Kidney (tissue), 14 donors: Measurements from ENCODE around the gene TF. TPM values are rescaled to one million over a fixed set of nuclear protein-coding genes. Genes with fewer than 3 reads are reported as not detected.
"Not testable (repeated sequence)": the region's sequence is repeated elsewhere in the genome, so short reads cannot be mapped to it uniquely, and the experiment has no call there.

Experiments used
- DNase-seq, 5 donors: peaks; one replicate each; pipeline ENCODE4 v3.0.0-alpha.2; 2013 to 2020
- FAIRE-seq: peaks from 2 replicates; lab custom pipeline; 2012; peaks lifted over from hg19 to GRCh38; lab: Jason Lieb, UNC
- H3K27ac ChIP-seq, 2 donors: one replicate each; pipeline ENCODE4 v1.7.0; 2013; ENCODE audit warnings: low read depth in 2 of 2, low read length in 2 of 2, inconsistent platforms in 1 of 2
- H3K27me3 ChIP-seq: one replicate; pipeline ENCODE4 v1.7.1; 2013; ENCODE audit warnings: low read length, inconsistent platforms; ENCODE audit not compliant: control insufficient read depth, insufficient read depth
- H3K36me3 ChIP-seq, 3 donors: one replicate each; pipeline versions ENCODE4 v1.7.0 to v1.7.1; 2013; ENCODE audit warnings: low read length in 3 of 3, control low read depth in 1 of 3, inconsistent platforms in 1 of 3; ENCODE audit not compliant: insufficient read depth in 3 of 3, control insufficient read depth in 2 of 3
- H3K4me1 ChIP-seq, 3 donors: one replicate each; pipeline versions ENCODE4 v1.7.0 to v1.7.1; 2013; ENCODE audit warnings: low read length in 3 of 3, inconsistent platforms in 1 of 3, low read depth in 1 of 3; ENCODE audit not compliant: control insufficient read depth in 2 of 3, insufficient read depth in 2 of 3
- H3K4me3 ChIP-seq, 3 donors: one replicate each; pipeline versions ENCODE4 v1.7.0 to v1.8.1; 2013; ENCODE audit warnings: low read length in 3 of 3, control low read depth in 1 of 3, inconsistent platforms in 1 of 3
- H3K9ac ChIP-seq, 3 donors: one replicate each; pipeline versions ENCODE4 v1.7.0 to v1.7.1; 2013; ENCODE audit warnings: low read length in 3 of 3, control low read depth in 1 of 3, inconsistent platforms in 1 of 3
- H3K9me3 ChIP-seq, 3 donors: one replicate each; pipeline versions ENCODE4 v1.7.0 to v1.7.1; 2013; ENCODE audit warnings: low read length in 3 of 3, control low read depth in 1 of 3, inconsistent platforms in 1 of 3; ENCODE audit not compliant: control insufficient read depth in 2 of 3, insufficient read depth in 1 of 3
- intact Hi-C: fragments of 100-400 bp; cut with DNase I; formaldehyde crosslinking; loops from one replicate; pipeline ENCODE4 v1.11.1; 2022
- polyA plus RNA-seq: library from polyadenylated mRNA; stranded (reverse); fragments of 350-450 nt; fragmentation: Illumina TruSeq; extraction: RNeasy Lipid Tissue Mini Kit (QIAGEN cat#74804); gene quantifications from one replicate; pipeline ENCODE4 v1.2.3, GENCODE V29; 2014; ENCODE audit warnings: low read depth, low replicate concordance; ENCODE audit not compliant: insufficient read depth
- total RNA-seq: library from RNA; stranded (reverse); fragmentation: NEBNext Ultra II Directional; extraction: Animal tissue kit (Norgen Biotek cat#: 25700); gene quantifications from one replicate; pipeline ENCODE4 v1.2.1, GENCODE V29; 2021
- TF ChIP-seq, protein P1 (sequence below): IDR thresholded peaks from 3 replicates; pipeline ENCODE4 v1.5.1; 2012; ENCODE audit warnings: mild to moderate bottlenecking, moderate library complexity, borderline replicate concordance; ENCODE audit not compliant: insufficient read depth; ENCODE audit errors: extremely low read depth
- donor health status: control.
- donor health status: control.
- donor health status: control.
- donor health status: control.
- donor health status: control.
- donor health status: DM: yes; HTN: yes; CAD: no.
- donor health status: Normal renal cell carcinoma (clear cell type).

Gene TF
- total and polyA plus RNA-seq, 2 donors from 2014 or later: 0.88 to 1.4 TPM

DNA sequence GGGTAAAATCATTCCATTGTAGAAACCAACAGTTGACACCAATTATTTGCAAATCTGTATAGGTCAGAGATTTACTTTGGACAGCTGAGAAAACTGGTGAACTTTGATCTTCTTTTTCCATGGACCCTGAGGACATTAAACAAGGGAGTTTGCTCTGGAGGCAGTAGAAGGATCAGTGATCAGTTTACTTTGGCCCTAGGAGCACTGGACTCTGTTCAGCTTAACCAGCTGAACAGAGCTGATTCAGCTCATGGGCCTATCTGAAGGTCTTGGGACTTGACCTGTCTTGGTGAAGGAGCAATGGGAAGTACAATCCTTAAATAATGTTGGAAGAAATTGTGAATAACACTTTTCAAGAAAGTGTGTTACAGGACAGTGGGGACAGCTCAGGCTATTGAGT lies 15.2 kb upstream of the TF start:
- no peak for DNase-seq
- TF ChIP-seq, protein P1, sequence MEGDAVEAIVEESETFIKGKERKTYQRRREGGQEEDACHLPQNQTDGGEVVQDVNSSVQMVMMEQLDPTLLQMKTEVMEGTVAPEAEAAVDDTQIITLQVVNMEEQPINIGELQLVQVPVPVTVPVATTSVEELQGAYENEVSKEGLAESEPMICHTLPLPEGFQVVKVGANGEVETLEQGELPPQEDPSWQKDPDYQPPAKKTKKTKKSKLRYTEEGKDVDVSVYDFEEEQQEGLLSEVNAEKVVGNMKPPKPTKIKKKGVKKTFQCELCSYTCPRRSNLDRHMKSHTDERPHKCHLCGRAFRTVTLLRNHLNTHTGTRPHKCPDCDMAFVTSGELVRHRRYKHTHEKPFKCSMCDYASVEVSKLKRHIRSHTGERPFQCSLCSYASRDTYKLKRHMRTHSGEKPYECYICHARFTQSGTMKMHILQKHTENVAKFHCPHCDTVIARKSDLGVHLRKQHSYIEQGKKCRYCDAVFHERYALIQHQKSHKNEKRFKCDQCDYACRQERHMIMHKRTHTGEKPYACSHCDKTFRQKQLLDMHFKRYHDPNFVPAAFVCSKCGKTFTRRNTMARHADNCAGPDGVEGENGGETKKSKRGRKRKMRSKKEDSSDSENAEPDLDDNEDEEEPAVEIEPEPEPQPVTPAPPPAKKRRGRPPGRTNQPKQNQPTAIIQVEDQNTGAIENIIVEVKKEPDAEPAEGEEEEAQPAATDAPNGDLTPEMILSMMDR: no peak
- intact Hi-C loops: no loop called here

DNA sequence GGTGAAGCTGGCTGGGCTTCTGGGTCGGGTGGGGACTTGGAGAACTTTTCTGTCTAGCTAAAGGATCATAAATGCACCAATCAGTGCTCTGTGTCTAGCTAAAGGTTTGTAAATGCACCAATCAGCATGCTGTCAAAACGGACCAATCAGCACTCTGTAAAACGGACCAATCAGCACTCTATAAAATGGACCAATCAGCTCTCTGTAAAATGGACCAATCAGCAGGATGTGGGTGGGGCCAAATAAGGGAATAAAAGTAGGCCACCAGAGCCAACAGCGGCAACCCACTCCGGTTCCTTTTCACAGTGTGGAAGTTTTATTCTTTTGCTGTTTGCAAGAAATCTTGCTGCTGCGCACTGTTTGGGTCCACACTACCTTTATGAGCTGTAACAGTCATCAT lies 14.0 kb upstream of the TF start:
- not testable (repeated sequence) for H3K36me3 ChIP-seq, FAIRE-seq

More for the DNA sequence above, 15.2 kb upstream of the TF start:
- H3K4me3 ChIP-seq: no peak overlapping the region
- no peaks in the 10 kb centered on the region for H3K9me3 ChIP-seq
- no peak overlapping the region for H3K27ac ChIP-seq
- no peaks in the 10 kb centered on the region for H3K4me1 ChIP-seq
- no peak overlapping the region for H3K9ac ChIP-seq
- H3K36me3 ChIP-seq: no peaks in the 10 kb centered on the region
- H3K27me3 ChIP-seq: no peaks in the 10 kb centered on the region
- no peak for FAIRE-seq

DNA sequence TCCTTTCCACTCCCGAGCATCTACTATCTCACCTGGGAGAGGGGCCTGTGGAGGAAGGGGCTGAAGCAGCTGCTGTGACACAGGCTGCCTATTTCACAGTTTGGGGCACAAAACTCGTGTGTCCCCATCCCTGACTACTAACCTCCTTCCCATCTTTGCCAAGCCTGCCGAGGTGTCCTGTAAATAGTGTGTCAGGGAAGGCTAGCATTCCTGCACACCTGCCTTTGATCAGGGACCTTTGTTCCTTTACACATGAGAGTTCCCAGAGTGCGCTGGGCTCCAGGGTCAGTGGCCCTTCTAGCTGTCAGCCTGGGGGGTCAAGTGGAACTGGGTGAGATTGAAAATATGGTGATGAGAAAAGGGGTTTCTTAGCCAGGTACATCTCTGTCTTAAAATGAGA lies 13.0 kb upstream of the TF start:
- Histone ChIP-seq H3K9me3 (no peaks in the 10 kb centered on the region), H3K27me3 (no peaks in the 10 kb centered on the region), H3K36me3 (no peaks in the 10 kb centered on the region), H3K4me3 (no peak overlapping the region), H3K4me1 (no peaks in the 10 kb centered on the region), H3K9ac (no peak overlapping the region), H3K27ac (no peak overlapping the region)
- intact Hi-C loops: no loop called here
- DNase-seq (no peak), FAIRE-seq (no peak)
- TF ChIP-seq, protein P1: no peak

More for the DNA sequence above, 14.0 kb upstream of the TF start:
- H3K4me1 ChIP-seq, H3K9me3 ChIP-seq, H3K9ac ChIP-seq, H3K27me3 ChIP-seq, H3K27ac ChIP-seq, DNase-seq, H3K4me3 ChIP-seq, intact Hi-C loops: not testable (repeated sequence)

DNA sequence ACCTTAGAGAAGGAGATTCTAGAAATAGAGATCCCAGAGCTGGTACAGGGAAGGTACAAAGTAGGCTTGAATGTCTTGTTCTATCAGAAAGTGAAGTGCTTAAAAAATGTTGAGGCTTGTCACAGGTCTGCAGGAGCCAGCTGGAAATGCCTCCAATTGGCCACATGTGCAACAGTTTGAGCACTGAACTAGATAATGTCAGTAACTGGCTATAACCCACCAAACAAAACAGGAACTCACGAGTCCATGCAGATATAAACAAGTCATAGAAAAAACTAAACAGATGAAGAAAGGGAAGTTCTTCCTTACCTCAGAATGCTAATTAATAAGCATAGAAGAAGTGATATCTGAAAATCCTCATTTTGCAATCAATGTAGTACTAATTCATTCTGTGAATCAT lies 11.9 kb upstream of the TF start:
- intact Hi-C loops: no loop called here

More for the DNA sequence above, 11.9 kb upstream of the TF start:
- no peak overlapping the region for H3K9ac ChIP-seq
- H3K9me3 ChIP-seq: no peaks in the 10 kb centered on the region
- no peak overlapping the region for H3K27ac ChIP-seq
- no peak for DNase-seq
- H3K4me3 ChIP-seq: no peak overlapping the region
- H3K36me3 ChIP-seq: no peaks in the 10 kb centered on the region
- TF ChIP-seq, protein P1: no peak
- no peaks in the 10 kb centered on the region for H3K4me1 ChIP-seq
- no peaks in the 10 kb centered on the region for H3K27me3 ChIP-seq
- no peak for FAIRE-seq
